HepG2 (cell line): ENCODE results near the gene SETD5. TPM values are rescaled to one million over a fixed set of nuclear protein-coding genes. Genes with fewer than 3 reads are reported as not detected.

Source experiments
- ATAC-seq: fragments of 200-7000 bp; cut with Tn5 transposase; 3 replicates; pipeline ENCODE4 v1.9.1; 2020; ENCODE audit warnings: mild to moderate bottlenecking, moderate library complexity
- BruUV-seq: library from RNA; stranded (reverse); fragments of 400-500 nt; replicated peaks from 2 replicates; lab custom pipeline; 2021; lab: Mats Ljungman, UMichigan
- CTCF ChIA-PET: fragments of 300-600 bp; formaldehyde crosslinking; extraction: SDS; loops from one replicate; lab custom pipeline; 2021; ENCODE audit warnings: low total read pairs, inconsistent platforms, low intra/inter-chr PET ratio; lab: Yijun Ruan, JAX
- POLR2A ChIA-PET: fragments of 350-600 bp; sonication (Branson Sonifier 250); formaldehyde crosslinking; loops from one replicate; lab custom pipeline; 2020; ENCODE audit warnings: antibody characterized with exemption, inconsistent platforms; lab: Yijun Ruan, JAX
- DNase-seq: peaks from one replicate; pipeline ENCODE4 v3.0.0-alpha.2; 2015; ENCODE audit warnings: low spot score
- FAIRE-seq: peaks from 3 replicates; lab custom pipeline; 2011; peaks lifted over from hg19 to GRCh38; lab: Jason Lieb, UNC
- H2AFZ ChIP-seq: one replicate; pipeline ENCODE4 v1.6.1; 2011; ENCODE audit warnings: low read length, inconsistent platforms
- H3K27ac ChIP-seq: fragments of 300-600 bp; 3 replicates; pipeline ENCODE4 v1.8.0; 2011; ENCODE audit warnings: mixed run types, mild to moderate bottlenecking, mixed read lengths, low read length, inconsistent platforms; ENCODE audit not compliant: insufficient read depth; ENCODE audit errors: extremely low read length
- H3K27me3 ChIP-seq, 2 experiments: fragments of 200-600 bp in 1 of 2; 2 replicates in 1 of 2; 3 replicates in 1 of 2; pipeline versions ENCODE4 v1.6.0 to v1.8.0; 2011; ENCODE audit warnings: low read length in 2 of 2, mild to moderate bottlenecking in 2 of 2, moderate library complexity in 2 of 2, inconsistent platforms in 1 of 2; ENCODE audit not compliant: insufficient read depth in 2 of 2, control insufficient read depth in 1 of 2
- H3K36me3 ChIP-seq, 2 experiments: fragments of 200-600 bp in 1 of 2; replicated peaks in 1 of 2; 2 replicates in 1 of 2; 3 replicates in 1 of 2; pipeline versions ENCODE4 v1.5.1 to v1.8.0; 2011; ENCODE audit warnings: low read length in 2 of 2, inconsistent platforms in 1 of 2; ENCODE audit not compliant: insufficient read depth in 2 of 2, control insufficient read depth in 1 of 2
- H3K4me1 ChIP-seq: 2 replicates; pipeline ENCODE4 v1.5.1; 2012; ENCODE audit warnings: low read length, inconsistent platforms; ENCODE audit not compliant: insufficient read depth
- H3K4me2 ChIP-seq: 2 replicates; pipeline ENCODE4 v1.6.0; 2011; ENCODE audit warnings: low read depth, low read length, inconsistent platforms
- H3K4me3 ChIP-seq, 3 experiments: fragments of 200-600 bp in 1 of 3; sonication (generic), shearing (Covaris generic) in 1 of 3; replicated peaks in 1 of 3; 2 replicates each; pipeline ENCODE4 v1.5.1; 2011 to 2016; ENCODE audit warnings: low read length in 3 of 3, inconsistent platforms in 2 of 3, low read depth in 2 of 3, mild to moderate bottlenecking in 2 of 3, control low read depth in 1 of 3, mixed read lengths in 1 of 3; ENCODE audit not compliant: insufficient read depth in 1 of 3
- H3K79me2 ChIP-seq: one replicate; pipeline ENCODE4 v1.6.1; 2011; ENCODE audit warnings: low read length, inconsistent platforms; ENCODE audit not compliant: insufficient read depth
- H3K9ac ChIP-seq: 2 replicates; pipeline ENCODE4 v1.6.0; 2011; ENCODE audit warnings: mild to moderate bottlenecking, low read depth, low read length, inconsistent platforms; ENCODE audit not compliant: insufficient read depth
- H3K9me3 ChIP-seq: 2 replicates; pipeline ENCODE4 v1.5.1; 2012; ENCODE audit warnings: mild to moderate bottlenecking, low read length
- H4K20me1 ChIP-seq: 2 replicates; pipeline ENCODE4 v1.6.0; 2011; ENCODE audit warnings: inconsistent platforms, mild to moderate bottlenecking, low read length, moderate library complexity; ENCODE audit not compliant: insufficient read depth
- BCL6 ChIP-seq: IDR thresholded peaks from 2 replicates; pipeline ENCODE4 v1.6.1; 2016; ENCODE audit warnings: missing genetic modification reagents, missing compliant biosample characterization
- CREB1 ChIP-seq, 2 experiments: fragments of 450-650 bp in 1 of 2; IDR thresholded peaks; 2 replicates each; pipeline ENCODE4 v1.6.1; 2016 to 2017; ENCODE audit warnings: control low read depth in 1 of 2, mild to moderate bottlenecking in 1 of 2, missing compliant biosample characterization in 1 of 2, missing genetic modification characterization in 1 of 2
- FOXA3 ChIP-seq: IDR thresholded peaks from 2 replicates; pipeline ENCODE4 v1.6.1; 2016; ENCODE audit warnings: missing genetic modification reagents, missing compliant biosample characterization
- MIXL1 ChIP-seq: IDR thresholded peaks from 2 replicates; pipeline ENCODE4 v1.6.1; 2016
- MYC ChIP-seq: sonication (generic); formaldehyde crosslinking; IDR thresholded peaks from 2 replicates; pipeline ENCODE4 v1.9.0; 2021; ENCODE audit warnings: missing genetic modification reagents, borderline replicate concordance
- RARA ChIP-seq: IDR thresholded peaks from 2 replicates; pipeline ENCODE4 v1.6.1; 2016; ENCODE audit warnings: missing genetic modification reagents, missing compliant biosample characterization
- SPEN ChIP-seq: sonication (generic); formaldehyde crosslinking; IDR thresholded peaks from 2 replicates; pipeline ENCODE4 v1.5.1; 2020; ENCODE audit warnings: low read depth, mild to moderate bottlenecking, missing genetic modification reagents
- in situ Hi-C: cut with HindIII; loops from 2 replicates; pipeline ENCODE4 v1.10.0; 2017; ENCODE audit warnings: low pct_unique_long_range_greater_than_20kb; ENCODE audit not compliant: extremely low pct_ligation_motif_present
- intact Hi-C: fragments of 100-400 bp; cut with micrococcal nuclease; formaldehyde crosslinking; loops from one replicate; pipeline ENCODE4 v1.10.0; 2022; ENCODE audit not compliant: unreplicated experiment
- polyA plus RNA-seq, 8 experiments: library from polyadenylated mRNA; depleted of rRNA in 3 of 8; stranded (reverse) in 7 of 8; unstranded in 1 of 8; fragments of >200 nt; fragmentation: Illumina TruSeq in 4 of 8; extraction: Trizol in 4 of 8; gene quantifications; 2 replicates each; pipeline versions ENCODE4 v1.2.1 to v1.2.3, GENCODE V29; 2011 to 2016; ENCODE audit warnings: low read depth in 4 of 8, missing spikeins in 1 of 8, mixed read lengths in 1 of 8; ENCODE audit not compliant: insufficient read depth in 1 of 8
- total RNA-seq, 5 experiments: library from RNA; depleted of rRNA; stranded (reverse); fragments of >200 nt; fragmentation: Illumina TruSeq; extraction: Trizol; gene quantifications; 2 replicates each; pipeline ENCODE4 v1.2.3, GENCODE V29; 2016; ENCODE audit warnings: low read depth in 1 of 5
- TF ChIP-seq, protein P1 (sequence below): sonication (generic); formaldehyde crosslinking; IDR thresholded peaks from 2 replicates; pipeline ENCODE4 v1.4.0; 2020; ENCODE audit warnings: mild to moderate bottlenecking, low read depth, missing genetic modification reagents

The SETD5 gene
- total and polyA plus RNA-seq, 2 of the 13 experiments (the other 11 are each of a cell fraction or from before 2014, with no cell fraction given), result 46.8 to 95.8 TPM

DNA sequence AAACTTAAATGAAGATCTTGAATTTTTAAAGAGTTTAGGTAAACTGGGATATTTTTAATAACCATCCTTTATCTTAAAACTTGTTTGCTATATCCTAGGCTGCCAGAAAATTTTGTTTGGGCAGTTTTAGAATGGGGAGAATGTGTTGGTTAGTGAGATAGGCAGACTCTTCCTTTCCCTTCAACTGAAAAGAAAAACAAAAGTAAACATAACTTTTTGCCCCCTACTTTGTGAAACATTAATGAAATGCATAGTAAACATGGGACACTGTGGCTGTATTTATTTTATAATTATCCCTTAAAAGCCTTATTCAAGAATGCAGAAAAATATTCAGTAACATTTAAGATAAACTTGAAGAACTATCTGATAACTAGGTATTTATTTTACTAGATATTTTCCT is 31.0 kb downstream of the SETD5 start:
- no peak overlapping the region for H2AFZ ChIP-seq
- in situ Hi-C loops, result no loop called here
- peak; percentile 46; the same call in 2 of the 3 replicates for ATAC-seq
- peaks cover 56% of the 10 kb centered on the region for H3K4me1 ChIP-seq
- H3K4me3 ChIP-seq, result peak overlapping the region in 1 of 3 experiments; percentile 3; a peak in 1 of 6 replicates
- H3K4me2 ChIP-seq, result 0 out of 2 replicates have a peak overlapping the region, but pooled peaks have one; percentile 8
- H4K20me1 ChIP-seq, result no peaks in the 10 kb centered on the region; the same call in none of the 2 replicates
- no peaks in the 10 kb centered on the region for H3K9me3 ChIP-seq
- no TSS peak for BruUV-seq
- FAIRE-seq, result no peak
- H3K79me2 ChIP-seq, result peaks cover 82% of the 10 kb centered on the region
- H3K36me3 ChIP-seq, result peaks cover 18 to 71% of the 10 kb centered on the region in 2 experiments
- ChIA-PET POLR2A (no interaction called here), CTCF (no interaction called here)
- H3K9ac ChIP-seq, result no peak overlapping the region
- intact Hi-C loops, result no loop called here
- TF ChIP-seq SPEN (no peak), MYC (CRISPR knock-in tag) (no peak), FOXA3 (peak; percentile 43; the same call in 1 of the 2 replicates), RARA (peak; percentile 75), BCL6 (CRISPR knock-in tag) (0 out of 2 replicates have a peak, but pooled peaks have one; percentile 26), MIXL1 (CRISPR knock-in tag) (0 out of 2 replicates have a peak, but pooled peaks have one; percentile 22), CREB1 (IDR thresholded peaks at IDR 0.05) (no peak), CREB1 (CRISPR knock-in tag; IDR thresholded peaks at IDR 0.05) (peak; percentile 21; the same call in 1 of the 2 replicates)
- TF ChIP-seq, protein P1, sequence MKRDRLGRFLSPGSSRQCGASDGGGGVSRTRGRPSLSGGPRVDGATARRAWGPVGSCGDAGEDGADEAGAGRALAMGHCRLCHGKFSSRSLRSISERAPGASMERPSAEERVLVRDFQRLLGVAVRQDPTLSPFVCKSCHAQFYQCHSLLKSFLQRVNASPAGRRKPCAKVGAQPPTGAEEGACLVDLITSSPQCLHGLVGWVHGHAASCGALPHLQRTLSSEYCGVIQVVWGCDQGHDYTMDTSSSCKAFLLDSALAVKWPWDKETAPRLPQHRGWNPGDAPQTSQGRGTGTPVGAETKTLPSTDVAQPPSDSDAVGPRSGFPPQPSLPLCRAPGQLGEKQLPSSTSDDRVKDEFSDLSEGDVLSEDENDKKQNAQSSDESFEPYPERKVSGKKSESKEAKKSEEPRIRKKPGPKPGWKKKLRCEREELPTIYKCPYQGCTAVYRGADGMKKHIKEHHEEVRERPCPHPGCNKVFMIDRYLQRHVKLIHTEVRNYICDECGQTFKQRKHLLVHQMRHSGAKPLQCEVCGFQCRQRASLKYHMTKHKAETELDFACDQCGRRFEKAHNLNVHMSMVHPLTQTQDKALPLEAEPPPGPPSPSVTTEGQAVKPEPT (CRISPR knock-in tag), result no peak
- TF ChIP-seq, all 625 proteins: peak for 5
- DNase-seq, result no peak
- Histone ChIP-seq H3K27me3 (no peaks in the 10 kb centered on the region), H3K27ac (peak overlapping the region; percentile 50)
